Measurements from ENCODE around the gene UBA6.

DNA sequence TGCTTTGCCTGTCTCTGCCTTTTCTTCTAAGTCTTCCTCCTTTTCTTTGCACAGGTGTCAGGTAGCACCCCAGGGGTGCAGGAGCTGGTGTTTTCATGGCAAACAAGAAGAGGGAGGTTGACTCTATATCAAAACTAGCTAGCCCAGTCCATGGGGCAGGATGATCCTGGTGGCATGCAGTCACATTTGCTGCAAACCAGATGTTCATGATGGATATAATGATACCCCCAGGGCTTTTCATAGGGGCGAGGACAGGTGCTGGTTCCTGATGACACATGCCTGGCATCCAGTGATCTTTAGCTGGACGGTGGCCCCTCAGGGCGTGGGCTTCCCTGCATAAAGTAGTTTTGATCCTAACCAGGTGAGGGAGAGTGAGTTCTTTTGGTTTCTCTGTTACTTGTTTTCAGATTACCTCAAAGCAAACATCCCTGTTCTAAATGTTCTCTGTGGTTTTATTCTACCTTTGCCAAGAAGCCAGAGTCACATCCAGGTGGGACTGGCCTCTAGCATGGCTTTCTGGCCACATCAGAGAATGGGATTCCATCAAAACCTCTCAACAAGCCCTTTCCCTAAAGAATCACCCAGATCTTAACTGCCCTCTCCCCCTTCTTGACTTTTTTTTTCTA is 11.2 kb upstream of the UBA6 start:
- TF ChIP-seq, protein P1, sequence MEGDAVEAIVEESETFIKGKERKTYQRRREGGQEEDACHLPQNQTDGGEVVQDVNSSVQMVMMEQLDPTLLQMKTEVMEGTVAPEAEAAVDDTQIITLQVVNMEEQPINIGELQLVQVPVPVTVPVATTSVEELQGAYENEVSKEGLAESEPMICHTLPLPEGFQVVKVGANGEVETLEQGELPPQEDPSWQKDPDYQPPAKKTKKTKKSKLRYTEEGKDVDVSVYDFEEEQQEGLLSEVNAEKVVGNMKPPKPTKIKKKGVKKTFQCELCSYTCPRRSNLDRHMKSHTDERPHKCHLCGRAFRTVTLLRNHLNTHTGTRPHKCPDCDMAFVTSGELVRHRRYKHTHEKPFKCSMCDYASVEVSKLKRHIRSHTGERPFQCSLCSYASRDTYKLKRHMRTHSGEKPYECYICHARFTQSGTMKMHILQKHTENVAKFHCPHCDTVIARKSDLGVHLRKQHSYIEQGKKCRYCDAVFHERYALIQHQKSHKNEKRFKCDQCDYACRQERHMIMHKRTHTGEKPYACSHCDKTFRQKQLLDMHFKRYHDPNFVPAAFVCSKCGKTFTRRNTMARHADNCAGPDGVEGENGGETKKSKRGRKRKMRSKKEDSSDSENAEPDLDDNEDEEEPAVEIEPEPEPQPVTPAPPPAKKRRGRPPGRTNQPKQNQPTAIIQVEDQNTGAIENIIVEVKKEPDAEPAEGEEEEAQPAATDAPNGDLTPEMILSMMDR (IDR thresholded peaks at IDR 0.05): no peak
- TF ChIP-seq ZFX (IDR thresholded peaks at IDR 0.05; ENCODE audit: borderline replicate concordance): no peak
